ENCODE results near the gene AGPAT2. TPM values are rescaled to one million over a fixed set of nuclear protein-coding genes. Genes with fewer than 3 reads are reported as not detected.

AGPAT2 gene
- total and polyA plus RNA-seq, 2 experiments from 2014 or later = 125 to 242 TPM

- Histone ChIP-seq H3K4me3 (no peak overlapping the region), H3K4me1 (ENCODE audit: insufficient read depth) (peaks cover 5% of the 10 kb centered on the region), H4K20me1 (ENCODE audit: insufficient read depth, poor library complexity, severe bottlenecking) (no peaks in the 10 kb centered on the region), H3K9me2 (replicated peaks; ENCODE audit: insufficient read depth) (no peaks in the 10 kb centered on the region), H3K36me3 (replicated peaks; ENCODE audit: insufficient read depth, low read depth) (no peaks in the 10 kb centered on the region), H2AFZ (no peak overlapping the region), H3K27me3 (no peaks in the 10 kb centered on the region), H3K9me3 (ENCODE audit: low read depth) (no peaks in the 10 kb centered on the region), H3K27ac (no peak overlapping the region), H3K79me2 (peaks cover 24% of the 10 kb centered on the region), H3K4me2 (no peak overlapping the region)
- no peak for DNase-seq (ENCODE audit: low spot score)
- WGBS (ENCODE audit: low lambda C conversion rate, missing lambda C conversion rate) = 85% methylated on average over 12 of the region's 12 CpGs
- no peak for TF ChIP-seq EZH2phosphoT487 (IDR thresholded peaks at IDR 0.05; ENCODE audit: low read depth, severe bottlenecking, unreplicated experiment)
- TF ChIP-seq EZH2 (IDR thresholded peaks at IDR 0.05; ENCODE audit: borderline replicate concordance) = no peak
- TF ChIP-seq CTCF (IDR thresholded peaks at IDR 0.05; ENCODE audit: poor library complexity) = no peak
Observed at GRCh38 chr9:136733611-136734010, 46.4 kb upstream of the AGPAT2 start.

- Histone ChIP-seq H3K4me3 (no peak overlapping the region), H3K27ac (no peak overlapping the region), H2AFZ (no peak overlapping the region), H3K4me2 (no peak overlapping the region), H3K4me1 (ENCODE audit: insufficient read depth) (peaks cover 5% of the 10 kb centered on the region), H3K9me3 (ENCODE audit: low read depth) (no peaks in the 10 kb centered on the region), H3K36me3 (replicated peaks; ENCODE audit: insufficient read depth, low read depth) (no peaks in the 10 kb centered on the region), H3K27me3 (no peaks in the 10 kb centered on the region), H4K20me1 (ENCODE audit: insufficient read depth, poor library complexity, severe bottlenecking) (peaks cover 3% of the 10 kb centered on the region), H3K9me2 (replicated peaks; ENCODE audit: insufficient read depth) (no peaks in the 10 kb centered on the region), H3K79me2 (peaks cover 31% of the 10 kb centered on the region)
- WGBS (ENCODE audit: low lambda C conversion rate, missing lambda C conversion rate) = 65% methylated on average over 16 of the region's 16 CpGs
- TF ChIP-seq EZH2 (IDR thresholded peaks at IDR 0.05; ENCODE audit: borderline replicate concordance) = no peak
- TF ChIP-seq EZH2phosphoT487 (IDR thresholded peaks at IDR 0.05; ENCODE audit: low read depth, severe bottlenecking, unreplicated experiment) = no peak
- no peak for TF ChIP-seq CTCF (IDR thresholded peaks at IDR 0.05; ENCODE audit: poor library complexity)
- DNase-seq (ENCODE audit: low spot score) = no peak
Observed at GRCh38 chr9:136732444-136733178, 45.4 kb upstream of the AGPAT2 start.

- DNase-seq (ENCODE audit: low spot score) = no peak
- TF ChIP-seq EZH2phosphoT487 (IDR thresholded peaks at IDR 0.05; ENCODE audit: low read depth, severe bottlenecking, unreplicated experiment) = no peak
- no peak for TF ChIP-seq CTCF (IDR thresholded peaks at IDR 0.05; ENCODE audit: poor library complexity)
- TF ChIP-seq EZH2 (IDR thresholded peaks at IDR 0.05; ENCODE audit: borderline replicate concordance) = no peak
- Histone ChIP-seq H3K27ac (no peak overlapping the region), H3K36me3 (replicated peaks; ENCODE audit: insufficient read depth, low read depth) (no peaks in the 10 kb centered on the region), H3K79me2 (peaks cover 55% of the 10 kb centered on the region), H3K9me3 (ENCODE audit: low read depth) (no peaks in the 10 kb centered on the region), H3K4me1 (ENCODE audit: insufficient read depth) (peaks cover 23% of the 10 kb centered on the region), H3K27me3 (no peaks in the 10 kb centered on the region), H4K20me1 (ENCODE audit: insufficient read depth, poor library complexity, severe bottlenecking) (peaks cover 30% of the 10 kb centered on the region), H3K4me2 (no peak overlapping the region), H3K9me2 (replicated peaks; ENCODE audit: insufficient read depth) (no peaks in the 10 kb centered on the region), H3K4me3 (no peak overlapping the region), H2AFZ (no peak overlapping the region)
- WGBS (ENCODE audit: low lambda C conversion rate, missing lambda C conversion rate) = 97% methylated on average over 8 of the region's 8 CpGs
Observed at GRCh38 chr9:136729926-136730325, 42.7 kb upstream of the AGPAT2 start.
